ENCODE data around the gene TMLHE. TPM values are rescaled to one million over a fixed set of nuclear protein-coding genes. Genes with fewer than 3 reads are reported as not detected.
"Not testable (repeated sequence)": the region's sequence is repeated elsewhere in the genome, so short reads cannot be mapped to it uniquely, and the experiment has no call there.

Gene TMLHE
- total RNA-seq, 1 donor from 2014 or later = 29.4 TPM

GRCh38 chrX:155534800-155535199 lies 78.0 kb downstream of the TMLHE start:
- DNase-seq (ENCODE audit: low spot score in 2 of 2, unreplicated experiment in 2 of 2) = no peak
- H3K27me3 Mint-ChIP-seq (ENCODE audit: low read depth) = no peaks in the 10 kb centered on the region
- H3K27ac Mint-ChIP-seq = no peak overlapping the region
- no peak for TF ChIP-seq CTCF (IDR thresholded peaks at IDR 0.05; ENCODE audit: unreplicated experiment)
- no peak overlapping the region for H3K4me3 Mint-ChIP-seq
- peaks cover 58% of the 10 kb centered on the region for H3K9me3 Mint-ChIP-seq
- H3K4me1 Mint-ChIP-seq = no peaks in the 10 kb centered on the region
- H3K36me3 Mint-ChIP-seq = peaks cover 39% of the 10 kb centered on the region

GRCh38 chrX:155527023-155527422 lies 85.7 kb downstream of the TMLHE start:
- H3K4me3 Mint-ChIP-seq; H3K27me3 Mint-ChIP-seq (ENCODE audit: low read depth); H3K4me1 Mint-ChIP-seq; DNase-seq (ENCODE audit: low spot score in 2 of 2, unreplicated experiment in 2 of 2); H3K27ac Mint-ChIP-seq: not testable (repeated sequence)
- peaks cover 76% of the 10 kb centered on the region for H3K36me3 Mint-ChIP-seq
- peaks cover 75% of the 10 kb centered on the region for H3K9me3 Mint-ChIP-seq

- no peaks in the 10 kb centered on the region for H3K4me1 Mint-ChIP-seq
- no peak for TF ChIP-seq CTCF (IDR thresholded peaks at IDR 0.05; ENCODE audit: unreplicated experiment)
- no peak overlapping the region for H3K27ac Mint-ChIP-seq
- peaks cover 24% of the 10 kb centered on the region for H3K36me3 Mint-ChIP-seq
- no peaks in the 10 kb centered on the region for H3K27me3 Mint-ChIP-seq (ENCODE audit: low read depth)
- H3K9me3 Mint-ChIP-seq = peaks cover 30% of the 10 kb centered on the region
- no peak for DNase-seq (ENCODE audit: low spot score in 2 of 2, unreplicated experiment in 2 of 2)
- no peak overlapping the region for H3K4me3 Mint-ChIP-seq
Observed at GRCh38 chrX:155514225-155514624, 98.5 kb downstream of the TMLHE start.

DNA sequence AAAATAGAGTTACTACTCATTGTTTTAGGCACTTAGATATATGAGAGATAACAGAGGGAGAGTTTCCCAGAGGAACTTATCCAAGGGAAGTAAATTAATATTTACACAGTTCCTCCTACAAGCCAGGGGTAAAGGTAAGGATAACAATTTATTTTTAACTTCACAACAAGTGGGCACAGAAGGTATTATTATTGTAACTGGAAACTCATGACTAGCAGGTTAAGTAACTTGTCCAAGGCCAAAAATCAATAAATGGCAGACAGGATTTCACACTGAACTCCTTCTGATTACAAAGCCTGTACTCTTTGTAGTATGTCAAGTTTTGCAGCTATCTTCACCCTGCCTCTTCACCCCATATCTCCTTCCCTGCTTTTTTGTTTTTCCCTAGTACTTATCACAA lies 107.5 kb downstream of the TMLHE start:
- Mint-ChIP-seq H3K4me1 (no peaks in the 10 kb centered on the region), H3K4me3 (no peak overlapping the region), H3K27ac (no peak overlapping the region), H3K9me3 (peaks cover 26% of the 10 kb centered on the region), H3K27me3 (ENCODE audit: low read depth) (no peaks in the 10 kb centered on the region), H3K36me3 (peaks cover 20% of the 10 kb centered on the region)
- DNase-seq (ENCODE audit: low spot score in 2 of 2, unreplicated experiment in 2 of 2) = no peak
- no peak for TF ChIP-seq CTCF (IDR thresholded peaks at IDR 0.05; ENCODE audit: unreplicated experiment)

GRCh38 chrX:155495134-155495533 lies 117.6 kb downstream of the TMLHE start:
- H3K4me3 Mint-ChIP-seq; H3K9me3 Mint-ChIP-seq; DNase-seq (ENCODE audit: low spot score in 2 of 2, unreplicated experiment in 2 of 2); H3K4me1 Mint-ChIP-seq; H3K36me3 Mint-ChIP-seq; H3K27ac Mint-ChIP-seq; H3K27me3 Mint-ChIP-seq (ENCODE audit: low read depth): not testable (repeated sequence)

DNA sequence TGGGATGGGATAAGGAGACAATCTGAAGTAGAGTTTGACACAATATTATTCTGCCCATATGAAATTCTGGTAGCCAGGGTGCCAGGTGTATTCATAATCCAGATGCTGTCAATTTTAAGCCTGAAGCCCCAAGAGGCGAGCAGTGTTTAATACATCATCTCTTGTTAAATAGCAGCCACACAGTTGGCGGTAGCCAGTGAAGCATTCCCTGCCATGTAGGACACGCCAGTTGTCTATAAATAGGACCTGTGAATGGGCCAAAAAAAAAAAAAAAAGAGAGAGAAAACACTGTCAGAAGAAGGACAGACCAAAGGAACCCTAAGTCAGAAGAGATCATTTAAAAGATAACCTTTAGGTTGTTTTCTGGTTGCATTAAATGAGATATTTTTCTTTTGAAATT lies 121.3 kb downstream of the TMLHE start:
- not testable (repeated sequence) for DNase-seq (ENCODE audit: low spot score in 2 of 2, unreplicated experiment in 2 of 2); H3K9me3 Mint-ChIP-seq; H3K27ac Mint-ChIP-seq; H3K36me3 Mint-ChIP-seq; H3K4me1 Mint-ChIP-seq; H3K4me3 Mint-ChIP-seq; H3K27me3 Mint-ChIP-seq (ENCODE audit: low read depth)

DNA sequence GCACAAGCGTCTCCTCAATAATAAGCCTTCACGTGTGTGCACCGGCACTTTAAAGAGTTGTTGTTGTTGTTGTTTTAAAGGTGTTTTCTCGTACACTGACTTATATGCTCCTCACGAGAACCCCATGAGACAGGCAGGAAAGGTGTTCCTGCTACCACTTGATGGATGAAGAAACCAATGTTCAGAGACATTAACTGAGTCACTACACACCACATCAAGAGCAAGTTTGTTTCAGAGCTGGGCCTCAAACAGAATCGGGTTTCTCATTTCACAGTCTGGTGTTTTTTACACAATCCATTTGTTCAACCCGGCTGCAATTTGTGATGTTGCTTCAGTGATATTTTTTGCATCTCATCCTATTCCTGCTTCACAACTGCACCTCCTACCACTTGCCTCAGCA lies 135.6 kb downstream of the TMLHE start:
- H3K27me3 Mint-ChIP-seq (ENCODE audit: low read depth); H3K4me1 Mint-ChIP-seq; H3K4me3 Mint-ChIP-seq; H3K36me3 Mint-ChIP-seq; H3K27ac Mint-ChIP-seq; H3K9me3 Mint-ChIP-seq; DNase-seq (ENCODE audit: low spot score in 2 of 2, unreplicated experiment in 2 of 2): not testable (repeated sequence)

DNA sequence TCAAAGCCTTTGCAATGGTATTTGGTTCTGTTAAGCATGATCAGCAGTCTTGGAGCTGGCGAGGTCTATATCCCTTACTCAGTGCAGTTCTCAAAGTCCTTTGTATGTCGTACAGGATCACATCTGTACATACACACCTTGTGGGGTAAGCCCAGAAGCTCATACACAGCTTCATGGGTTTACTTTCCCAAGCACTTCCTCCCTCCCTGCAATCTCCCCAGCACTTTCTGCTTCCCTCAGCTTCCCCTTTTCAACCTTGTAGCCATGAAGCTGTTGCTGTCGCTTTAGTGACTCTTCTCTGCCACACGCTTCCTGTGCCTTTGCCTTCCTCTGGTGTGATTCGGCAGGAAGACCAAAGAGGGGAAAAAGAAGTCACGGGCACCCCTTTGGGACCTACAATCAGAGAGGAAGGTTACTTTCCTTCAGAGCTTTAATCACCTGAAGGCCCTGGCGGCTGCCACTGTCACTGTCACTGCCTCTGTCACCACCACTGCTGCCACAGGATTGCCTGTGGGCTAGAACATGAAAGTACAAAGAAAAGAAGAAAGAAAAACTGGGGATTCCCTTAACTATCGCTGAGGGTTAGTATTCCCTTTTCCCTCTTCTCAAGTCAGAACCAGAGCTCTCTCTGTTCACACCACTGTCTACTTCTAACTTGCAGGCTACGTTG lies 146.3 kb downstream of the TMLHE start:
- not testable (repeated sequence) for H3K4me3 Mint-ChIP-seq; H3K27ac Mint-ChIP-seq; DNase-seq (ENCODE audit: low spot score in 2 of 2, unreplicated experiment in 2 of 2); H3K36me3 Mint-ChIP-seq; H3K4me1 Mint-ChIP-seq; H3K27me3 Mint-ChIP-seq (ENCODE audit: low read depth); H3K9me3 Mint-ChIP-seq

DNA sequence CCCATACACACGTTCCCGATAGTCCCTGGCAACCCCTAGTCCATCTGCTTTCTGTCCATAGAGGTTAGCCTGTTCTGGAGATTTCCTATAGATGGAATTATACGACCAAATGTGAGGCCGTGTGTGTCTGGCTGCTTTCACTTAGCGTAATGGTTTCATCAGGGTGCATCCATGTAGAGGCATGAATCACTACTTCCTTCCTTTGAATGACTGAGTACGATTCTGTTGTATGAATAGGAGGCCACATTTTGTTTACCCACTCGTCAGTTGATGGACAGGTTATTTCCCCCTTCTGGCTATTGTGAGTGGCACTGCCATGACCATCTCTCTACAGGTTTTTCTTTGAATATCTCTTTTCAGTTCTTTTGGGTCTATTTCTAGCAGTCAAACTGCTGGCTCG lies 152.3 kb downstream of the TMLHE start:
- not testable (repeated sequence) for H3K4me1 Mint-ChIP-seq; H3K27ac Mint-ChIP-seq; H3K4me3 Mint-ChIP-seq; H3K27me3 Mint-ChIP-seq (ENCODE audit: low read depth); DNase-seq (ENCODE audit: low spot score in 2 of 2, unreplicated experiment in 2 of 2); H3K36me3 Mint-ChIP-seq; H3K9me3 Mint-ChIP-seq

GRCh38 chrX:155458471-155458870 lies 154.3 kb downstream of the TMLHE start, which contains the start of gene F8A3:
TSS of gene F8A3 (minus strand) at chrX:155458620. CDS start at chrX:155458600, 20 bp downstream.
- H3K27ac Mint-ChIP-seq = not testable (repeated sequence)

GRCh38 chrX:155457761-155458447 lies 154.8 kb downstream of the TMLHE start:
- DNase-seq (ENCODE audit: low spot score in 2 of 2, unreplicated experiment in 2 of 2); H3K27ac Mint-ChIP-seq; H3K27me3 Mint-ChIP-seq (ENCODE audit: low read depth); H3K4me3 Mint-ChIP-seq; H3K9me3 Mint-ChIP-seq; H3K36me3 Mint-ChIP-seq; H3K4me1 Mint-ChIP-seq: not testable (repeated sequence)

More at GRCh38 chrX:155458471-155458870, 154.3 kb downstream of the TMLHE start, which contains the start of gene F8A3:
- not testable (repeated sequence) for H3K4me3 Mint-ChIP-seq; H3K36me3 Mint-ChIP-seq; DNase-seq (ENCODE audit: low spot score in 2 of 2, unreplicated experiment in 2 of 2); H3K4me1 Mint-ChIP-seq; H3K27me3 Mint-ChIP-seq (ENCODE audit: low read depth); H3K9me3 Mint-ChIP-seq

Data from mesothelial cell of epicardium (in vitro differentiated cells).